ENCODE data around the gene ROBO1. TPM values are rescaled to one million over a fixed set of nuclear protein-coding genes. Genes with fewer than 3 reads are reported as not detected.

Gene ROBO1
- total RNA-seq, 1 experiment from 2014 or later: 32.2 TPM

DNA sequence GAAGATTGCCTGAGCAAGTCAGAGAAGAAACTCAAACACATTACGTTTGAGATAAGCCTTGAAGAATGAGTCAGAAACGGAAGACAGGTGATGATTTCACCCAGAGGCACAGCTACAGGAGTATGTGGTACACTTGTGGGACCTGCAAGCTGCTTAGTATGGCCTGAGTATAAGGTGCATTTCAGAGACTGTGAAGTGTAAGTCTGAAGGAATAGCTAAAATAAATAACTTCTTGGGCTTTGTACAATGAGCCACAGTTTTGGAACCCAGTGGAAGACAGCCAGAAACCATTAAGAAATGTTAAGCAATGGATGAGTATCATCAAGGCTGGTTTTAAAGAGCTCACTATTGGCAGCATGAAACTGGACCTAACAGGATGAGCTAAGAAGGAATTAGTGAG, 826.2 kb downstream of the ROBO1 start:
- peaks cover 8% of the 10 kb centered on the region for H3K9me3 Mint-ChIP-seq (ENCODE audit: unreplicated experiment)
- no peak overlapping the region for H3K4me3 Mint-ChIP-seq (ENCODE audit: unreplicated experiment)
- BruUV-seq (replicated peaks): no TSS peak
- peaks cover 20% of the 10 kb centered on the region for H3K4me1 Mint-ChIP-seq (ENCODE audit: insufficient read depth, unreplicated experiment)
- H3K36me3 Mint-ChIP-seq (ENCODE audit: insufficient read depth, unreplicated experiment): no peaks in the 10 kb centered on the region
- ChIA-PET POLR2A (interaction anchor here (0.6 to 1.5 kb wide), 8 partner anchors 9 to 70 kb away, joined by 3 to 5 read pairs (median 3); no protein-coding TSS in a partner anchor), CTCF (interaction anchor here (0.5 to 1.4 kb wide), 4 partner anchors 9 to 1434 kb away, joined by 3 to 5 read pairs (median 3); no protein-coding TSS in a partner anchor)
- TF ChIP-seq, protein P1, sequence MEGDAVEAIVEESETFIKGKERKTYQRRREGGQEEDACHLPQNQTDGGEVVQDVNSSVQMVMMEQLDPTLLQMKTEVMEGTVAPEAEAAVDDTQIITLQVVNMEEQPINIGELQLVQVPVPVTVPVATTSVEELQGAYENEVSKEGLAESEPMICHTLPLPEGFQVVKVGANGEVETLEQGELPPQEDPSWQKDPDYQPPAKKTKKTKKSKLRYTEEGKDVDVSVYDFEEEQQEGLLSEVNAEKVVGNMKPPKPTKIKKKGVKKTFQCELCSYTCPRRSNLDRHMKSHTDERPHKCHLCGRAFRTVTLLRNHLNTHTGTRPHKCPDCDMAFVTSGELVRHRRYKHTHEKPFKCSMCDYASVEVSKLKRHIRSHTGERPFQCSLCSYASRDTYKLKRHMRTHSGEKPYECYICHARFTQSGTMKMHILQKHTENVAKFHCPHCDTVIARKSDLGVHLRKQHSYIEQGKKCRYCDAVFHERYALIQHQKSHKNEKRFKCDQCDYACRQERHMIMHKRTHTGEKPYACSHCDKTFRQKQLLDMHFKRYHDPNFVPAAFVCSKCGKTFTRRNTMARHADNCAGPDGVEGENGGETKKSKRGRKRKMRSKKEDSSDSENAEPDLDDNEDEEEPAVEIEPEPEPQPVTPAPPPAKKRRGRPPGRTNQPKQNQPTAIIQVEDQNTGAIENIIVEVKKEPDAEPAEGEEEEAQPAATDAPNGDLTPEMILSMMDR (IDR thresholded peaks at IDR 0.05; ENCODE audit: unreplicated experiment): no peak
- peak; percentile 70 for DNase-seq (ENCODE audit: unreplicated experiment)
- intact Hi-C loops (cut with micrococcal nuclease): no loop called here
- no peak overlapping the region for H3K27ac Mint-ChIP-seq (ENCODE audit: low read depth, unreplicated experiment)
- no peaks in the 10 kb centered on the region for H3K27me3 Mint-ChIP-seq (ENCODE audit: insufficient read depth, unreplicated experiment)

DNA sequence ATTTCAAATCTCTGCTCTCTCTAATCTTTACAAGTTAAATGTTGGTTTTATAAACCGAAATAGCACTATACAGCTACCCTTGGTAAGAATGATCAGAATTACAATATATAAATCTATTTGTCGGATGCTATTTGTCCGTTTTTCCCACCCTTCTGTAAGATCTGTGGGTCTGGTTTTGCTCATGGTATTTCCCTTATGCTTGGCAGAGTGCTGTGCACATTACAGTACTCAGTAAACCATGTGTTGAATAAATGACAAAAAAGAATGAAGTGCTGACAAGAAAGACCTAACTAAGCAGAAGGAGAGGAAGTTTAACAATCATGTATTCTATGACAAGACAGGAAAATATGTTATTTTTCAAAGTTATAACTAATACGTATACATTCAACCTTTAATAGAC, 827.2 kb downstream of the ROBO1 start:
- peaks cover 20% of the 10 kb centered on the region for H3K4me1 Mint-ChIP-seq (ENCODE audit: insufficient read depth, unreplicated experiment)
- no peaks in the 10 kb centered on the region for H3K27me3 Mint-ChIP-seq (ENCODE audit: insufficient read depth, unreplicated experiment)
- ChIA-PET POLR2A (interaction anchor here (0.6 to 1.5 kb wide), 4 partner anchors 8 to 112 kb away, joined by 3 to 5 read pairs (median 3); no protein-coding TSS in a partner anchor), CTCF (no interaction called here)
- peaks cover 3% of the 10 kb centered on the region for H3K9me3 Mint-ChIP-seq (ENCODE audit: unreplicated experiment)
- no peak overlapping the region for H3K4me3 Mint-ChIP-seq (ENCODE audit: unreplicated experiment)
- no peak for DNase-seq (ENCODE audit: unreplicated experiment)
- H3K36me3 Mint-ChIP-seq (ENCODE audit: insufficient read depth, unreplicated experiment): no peaks in the 10 kb centered on the region
- TF ChIP-seq, protein P1 (IDR thresholded peaks at IDR 0.05; ENCODE audit: unreplicated experiment): no peak
- no TSS peak for BruUV-seq (replicated peaks)
- no peak overlapping the region for H3K27ac Mint-ChIP-seq (ENCODE audit: low read depth, unreplicated experiment)
- intact Hi-C loops (cut with micrococcal nuclease): no loop called here

DNA sequence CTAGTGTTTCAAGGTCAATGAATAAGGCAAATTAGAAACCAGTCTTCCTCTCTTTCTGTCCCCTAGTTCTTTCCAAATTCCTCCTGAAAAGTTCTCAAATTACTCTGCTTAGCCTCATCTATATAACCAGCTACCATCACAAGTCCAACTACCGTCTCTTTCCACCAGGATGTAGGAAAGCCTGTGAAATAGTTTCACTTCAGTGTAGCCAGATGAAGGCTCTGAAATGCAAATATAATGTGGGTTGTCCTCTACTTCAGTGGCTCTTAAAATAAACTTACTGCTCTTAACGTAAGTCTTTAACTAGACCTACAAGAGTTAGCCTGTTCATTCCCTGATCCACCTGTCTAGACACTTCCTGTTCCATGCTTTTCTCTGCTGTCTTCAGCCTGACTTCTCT, 827.7 kb downstream of the ROBO1 start:
- no peaks in the 10 kb centered on the region for H3K27me3 Mint-ChIP-seq (ENCODE audit: insufficient read depth, unreplicated experiment)
- TF ChIP-seq, protein P1 (IDR thresholded peaks at IDR 0.05; ENCODE audit: unreplicated experiment): no peak

DNA sequence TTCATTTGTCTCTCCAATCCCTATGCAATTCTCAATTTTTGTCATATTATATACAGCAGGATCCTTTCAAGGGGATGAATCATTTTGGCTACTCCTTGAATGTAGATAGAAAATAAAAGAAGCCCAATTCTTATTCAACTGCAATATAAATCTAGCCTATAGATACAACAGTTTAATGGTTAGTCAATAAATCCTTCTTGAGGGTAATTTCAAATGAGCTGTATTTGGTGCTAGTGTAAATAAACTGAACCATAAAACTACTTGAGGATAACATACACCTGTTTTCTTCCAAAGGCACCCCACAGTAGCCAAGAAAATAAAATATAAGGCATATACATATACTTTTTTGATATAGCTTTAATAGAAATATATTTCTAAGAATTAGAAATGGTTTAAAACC, 830.3 kb downstream of the ROBO1 start:
- DNase-seq (ENCODE audit: unreplicated experiment): no peak
- H3K4me1 Mint-ChIP-seq (ENCODE audit: insufficient read depth, unreplicated experiment): peaks cover 20% of the 10 kb centered on the region
- CTCF ChIA-PET: no interaction called here
- H3K27ac Mint-ChIP-seq (ENCODE audit: low read depth, unreplicated experiment): no peak overlapping the region
- H3K9me3 Mint-ChIP-seq (ENCODE audit: unreplicated experiment): no peaks in the 10 kb centered on the region
- BruUV-seq (replicated peaks): no TSS peak
- intact Hi-C loops (cut with micrococcal nuclease): no loop called here
- TF ChIP-seq, protein P1 (IDR thresholded peaks at IDR 0.05; ENCODE audit: unreplicated experiment): no peak
- no peak overlapping the region for H3K4me3 Mint-ChIP-seq (ENCODE audit: unreplicated experiment)
- POLR2A ChIA-PET: interaction anchor here (1.2 kb wide), 1 partner anchor 11 kb away, joined by 3 read pairs; no protein-coding TSS in a partner anchor
- H3K36me3 Mint-ChIP-seq (ENCODE audit: insufficient read depth, unreplicated experiment): no peaks in the 10 kb centered on the region
- no peaks in the 10 kb centered on the region for H3K27me3 Mint-ChIP-seq (ENCODE audit: insufficient read depth, unreplicated experiment)

More for the DNA sequence above, 827.7 kb downstream of the ROBO1 start:
- no TSS peak for BruUV-seq (replicated peaks)
- peaks cover 20% of the 10 kb centered on the region for H3K4me1 Mint-ChIP-seq (ENCODE audit: insufficient read depth, unreplicated experiment)
- no peak overlapping the region for H3K27ac Mint-ChIP-seq (ENCODE audit: low read depth, unreplicated experiment)
- POLR2A ChIA-PET: interaction anchor here (0.7 to 1.3 kb wide), 2 partner anchors 8 to 202 kb away, joined by 3 to 4 read pairs; no protein-coding TSS in a partner anchor
- no peaks in the 10 kb centered on the region for H3K36me3 Mint-ChIP-seq (ENCODE audit: insufficient read depth, unreplicated experiment)
- CTCF ChIA-PET: no interaction called here
- no peaks in the 10 kb centered on the region for H3K9me3 Mint-ChIP-seq (ENCODE audit: unreplicated experiment)
- intact Hi-C loops (cut with micrococcal nuclease): no loop called here
- DNase-seq (ENCODE audit: unreplicated experiment): no peak
- H3K4me3 Mint-ChIP-seq (ENCODE audit: unreplicated experiment): no peak overlapping the region

All from MCF 10A (cell line).